Right lung (tissue), 5 donors: ENCODE data around the gene CACNA1D. TPM values are rescaled to one million over a fixed set of nuclear protein-coding genes. Genes with fewer than 3 reads are reported as not detected.

ENCODE experiments used
- DNase-seq, 2 donors: peaks; one replicate each; pipeline ENCODE4 v3.0.0-alpha.2; 2013
- polyA plus RNA-seq, 5 donors: library from polyadenylated mRNA; unstranded; fragments of 120-200 nt; gene quantifications; one replicate each; pipeline versions ENCODE4 v1.2.1 to v1.2.3, GENCODE V29; 2013; ENCODE audit warnings: inconsistent platforms in 1 of 5, low replicate concordance in 1 of 5; ENCODE audit not compliant: insufficient read length in 5 of 5, insufficient read depth in 1 of 5

Gene CACNA1D
- polyA plus RNA-seq, 5 donors = 41.9 to 56.4 (median 53.0) TPM

- DNase-seq = no peak
Observed at GRCh38 chr3:53748512-53749271, 254.3 kb downstream of the CACNA1D start.

- DNase-seq = no peak
Observed at GRCh38 chr3:53749448-53749847, 255.0 kb downstream of the CACNA1D start.

- DNase-seq = peak in 1 of 2 donors; percentile 21
Observed at GRCh38 chr3:53750253-53751210, 256.1 kb downstream of the CACNA1D start.

- no peak for DNase-seq
Observed at GRCh38 chr3:53753518-53754183, 259.2 kb downstream of the CACNA1D start.

GRCh38 chr3:53754325-53754724, 259.9 kb downstream of the CACNA1D start:
- DNase-seq = no peak

- DNase-seq = no peak
Observed at GRCh38 chr3:53758846-53759245, 264.4 kb downstream of the CACNA1D start.

- DNase-seq = no peak
Observed at GRCh38 chr3:53763353-53763752, 268.9 kb downstream of the CACNA1D start.

GRCh38 chr3:53764026-53764775, 269.8 kb downstream of the CACNA1D start:
- no peak for DNase-seq

- DNase-seq = no peak
Observed at GRCh38 chr3:53765753-53766152, 271.3 kb downstream of the CACNA1D start.

GRCh38 chr3:53766706-53767105, 272.3 kb downstream of the CACNA1D start:
- DNase-seq = no peak

GRCh38 chr3:53768478-53769459, 274.4 kb downstream of the CACNA1D start:
- DNase-seq = no peak

GRCh38 chr3:53772562-53772961, 278.2 kb downstream of the CACNA1D start:
- no peak for DNase-seq

- no peak for DNase-seq
Observed at GRCh38 chr3:53773021-53773436, 278.6 kb downstream of the CACNA1D start.

- peak in 1 of 2 donors; percentile 35 for DNase-seq
Observed at GRCh38 chr3:53773611-53774368, 279.4 kb downstream of the CACNA1D start.

GRCh38 chr3:53774414-53774813, 280.0 kb downstream of the CACNA1D start:
- no peak for DNase-seq

- no peak for DNase-seq
Observed at GRCh38 chr3:53775018-53775417, 280.6 kb downstream of the CACNA1D start.

- no peak for DNase-seq
Observed at GRCh38 chr3:53775834-53776251, 281.4 kb downstream of the CACNA1D start.

- no peak for DNase-seq
Observed at GRCh38 chr3:53776494-53777101, 282.2 kb downstream of the CACNA1D start.

- DNase-seq = no peak
Observed at GRCh38 chr3:53777468-53777867, 283.1 kb downstream of the CACNA1D start.
